ENCODE data around the gene DDR2. TPM values are rescaled to one million over a fixed set of nuclear protein-coding genes. Genes with fewer than 3 reads are reported as not detected.

The DDR2 gene
- total RNA-seq, 1 donor from 2014 or later, result 0.69 TPM

- Histone ChIP-seq H3K36me3 (no peaks in the 10 kb centered on the region), H3K9ac (no peak overlapping the region), H3K27me3 (no peaks in the 10 kb centered on the region), H2AFZ (replicated peaks) (no peak overlapping the region), H3K4me1 (peaks cover 12% of the 10 kb centered on the region), H4K20me1 (ENCODE audit: low read depth) (no peaks in the 10 kb centered on the region), H3K79me2 (ENCODE audit: low read depth) (no peaks in the 10 kb centered on the region), H3K27ac (no peak overlapping the region), H3F3A (ENCODE audit: low read depth) (peaks cover 7% of the 10 kb centered on the region), H3K4me3 (no peak overlapping the region), H3K4me2 (no peak overlapping the region), H3K9me3 (ENCODE audit: low read depth) (no peaks in the 10 kb centered on the region)
- peaks cover 4% of the 10 kb centered on the region for H3K9me3 Mint-ChIP-seq
- no peaks in the 10 kb centered on the region for H3K36me3 Mint-ChIP-seq
- H3K27me3 Mint-ChIP-seq (ENCODE audit: insufficient read depth, low read depth), result peaks cover 6% of the 10 kb centered on the region
- H3K4me3 Mint-ChIP-seq, result no peak overlapping the region
- no peaks in the 10 kb centered on the region for H3K4me1 Mint-ChIP-seq
- TF ChIP-seq EZH2 (IDR thresholded peaks at IDR 0.05) (no peak), EZH2phosphoT487 (IDR thresholded peaks at IDR 0.05) (no peak), CTCF (IDR thresholded peaks at IDR 0.05) (no peak)
- DNase-seq (ENCODE audit: low spot score), result no peak
- no peak overlapping the region for H3K27ac Mint-ChIP-seq
Observed at GRCh38 chr1:162662013-162662412, 29.7 kb downstream of the DDR2 start.

DNA sequence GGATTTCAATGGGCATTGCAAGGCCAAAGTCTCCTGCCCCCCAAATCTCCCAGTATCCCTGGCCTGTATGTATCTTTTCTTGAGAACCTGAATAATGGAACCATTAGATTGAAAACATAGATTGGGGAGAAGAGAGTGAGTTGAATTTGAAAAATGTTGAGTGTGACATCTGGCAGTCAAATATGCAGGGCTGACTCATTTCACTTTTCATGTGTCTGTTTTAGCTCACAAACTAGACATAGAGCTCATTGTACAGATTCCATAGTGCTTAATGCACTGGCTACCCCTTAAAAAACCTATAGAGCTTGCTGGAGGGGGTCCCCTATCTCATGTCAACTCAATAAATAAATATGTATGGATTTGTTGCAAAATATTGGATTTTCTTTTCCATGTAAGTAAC, 30.8 kb downstream of the DDR2 start:
- Histone ChIP-seq H3K9me3 (ENCODE audit: low read depth) (no peaks in the 10 kb centered on the region), H2AFZ (replicated peaks) (no peak overlapping the region), H3K9ac (no peak overlapping the region), H3F3A (ENCODE audit: low read depth) (peaks cover 7% of the 10 kb centered on the region), H3K4me3 (no peak overlapping the region), H3K27ac (no peak overlapping the region), H3K36me3 (no peaks in the 10 kb centered on the region), H3K79me2 (ENCODE audit: low read depth) (no peaks in the 10 kb centered on the region), H3K4me2 (peak overlapping the region; percentile 36), H3K27me3 (no peaks in the 10 kb centered on the region), H4K20me1 (ENCODE audit: low read depth) (no peaks in the 10 kb centered on the region), H3K4me1 (peaks cover 12% of the 10 kb centered on the region)
- TF ChIP-seq CTCF (IDR thresholded peaks at IDR 0.05) (no peak), EZH2phosphoT487 (IDR thresholded peaks at IDR 0.05) (no peak)
- DNase-seq (ENCODE audit: low spot score), result no peak
- Mint-ChIP-seq H3K4me3 (no peak overlapping the region), H3K27ac (no peak overlapping the region), H3K36me3 (no peaks in the 10 kb centered on the region), H3K4me1 (no peaks in the 10 kb centered on the region), H3K27me3 (ENCODE audit: insufficient read depth, low read depth) (peaks cover 6% of the 10 kb centered on the region), H3K9me3 (peaks cover 4% of the 10 kb centered on the region)

DNA sequence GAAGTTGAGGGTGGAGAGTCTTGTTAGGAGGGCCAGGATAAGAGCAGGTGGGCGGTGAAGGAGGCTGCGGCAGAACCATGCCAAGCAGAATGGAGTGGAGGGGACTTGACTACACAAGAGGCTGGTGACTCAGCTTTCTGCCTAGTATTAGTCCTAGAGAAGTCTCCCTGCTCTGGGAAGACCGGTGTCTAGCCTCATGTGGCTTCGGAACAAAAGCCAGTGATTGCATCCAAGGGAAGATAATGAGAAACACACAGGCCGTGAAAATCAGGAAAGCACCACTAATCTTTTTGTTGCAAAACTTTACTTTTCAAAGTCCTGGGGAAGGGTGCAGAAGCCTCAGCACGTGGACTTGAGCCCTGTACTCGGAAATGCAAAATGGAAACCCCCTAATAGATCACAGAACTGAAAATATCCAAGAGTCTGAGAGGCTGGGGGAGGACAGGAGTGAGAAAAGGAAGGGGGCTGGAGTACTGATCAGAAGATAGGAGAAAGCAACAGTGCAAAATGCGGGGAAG, 31.4 kb downstream of the DDR2 start:
- DNase-seq (ENCODE audit: low spot score), result peak; percentile 82
- H3K4me1 ChIP-seq, result peaks cover 12% of the 10 kb centered on the region
- Mint-ChIP-seq H3K9me3 (peaks cover 4% of the 10 kb centered on the region), H3K36me3 (no peaks in the 10 kb centered on the region), H3K4me1 (no peaks in the 10 kb centered on the region), H3K4me3 (no peak overlapping the region), H3K27ac (no peak overlapping the region), H3K27me3 (ENCODE audit: insufficient read depth, low read depth) (peaks cover 3% of the 10 kb centered on the region)
- peak overlapping the region; percentile 36 for H3K4me2 ChIP-seq
- H2AFZ ChIP-seq (replicated peaks), result peak overlapping the region; percentile 35
- H4K20me1 ChIP-seq (ENCODE audit: low read depth), result no peaks in the 10 kb centered on the region
- no peak overlapping the region for H3K4me3 ChIP-seq
- no peaks in the 10 kb centered on the region for H3K9me3 ChIP-seq (ENCODE audit: low read depth)
- no peaks in the 10 kb centered on the region for H3K27me3 ChIP-seq
- no peak for TF ChIP-seq EZH2phosphoT487 (IDR thresholded peaks at IDR 0.05)
- TF ChIP-seq CTCF (IDR thresholded peaks at IDR 0.05), result no peak
- TF ChIP-seq EZH2 (IDR thresholded peaks at IDR 0.05), result no peak
- no peak overlapping the region for H3K9ac ChIP-seq
- no peaks in the 10 kb centered on the region for H3K36me3 ChIP-seq
- H3F3A ChIP-seq (ENCODE audit: low read depth), result peaks cover 7% of the 10 kb centered on the region
- H3K27ac ChIP-seq, result no peak overlapping the region
- H3K79me2 ChIP-seq (ENCODE audit: low read depth), result no peaks in the 10 kb centered on the region
